Mesodermal cell (in vitro differentiated cells): ENCODE measurements around the gene BCL7C.

Source experiments
- H3K27ac ChIP-seq: 2 replicates; pipeline ENCODE4 v1.7.0; 2013; ENCODE audit warnings: mild to moderate bottlenecking, low read depth, low read length, moderate library complexity; ENCODE audit not compliant: severe bottlenecking
- H3K36me3 ChIP-seq: 2 replicates; pipeline ENCODE4 v1.7.1; 2013; ENCODE audit warnings: mild to moderate bottlenecking, low read length, moderate library complexity; ENCODE audit not compliant: control insufficient read depth, insufficient read depth
- H3K4me1 ChIP-seq: one replicate; pipeline ENCODE4 v1.7.1; 2013; ENCODE audit warnings: mild to moderate bottlenecking, low read length; ENCODE audit not compliant: insufficient read depth, control insufficient read depth, poor library complexity, severe bottlenecking
- H3K4me3 ChIP-seq: 2 replicates; pipeline ENCODE4 v1.7.0; 2013; ENCODE audit warnings: low read length, control low read depth, mild to moderate bottlenecking; ENCODE audit not compliant: insufficient read depth, poor library complexity, severe bottlenecking; ENCODE audit errors: extremely low read depth
- H3K9me3 ChIP-seq: 2 replicates; pipeline ENCODE4 v1.7.1; 2013; ENCODE audit warnings: mild to moderate bottlenecking, low read length, moderate library complexity; ENCODE audit not compliant: control insufficient read depth
- WGBS, 2 experiments: methylation state at CpG; one replicate each; pipeline ENCODE4 v1.1.5; 2013; ENCODE audit warnings: missing lambda C conversion rate in 2 of 2; ENCODE audit not compliant: insufficient coverage in 2 of 2; 5-methylcytosine and 5-hydroxymethylcytosine counted together

The BCL7C gene

DNA sequence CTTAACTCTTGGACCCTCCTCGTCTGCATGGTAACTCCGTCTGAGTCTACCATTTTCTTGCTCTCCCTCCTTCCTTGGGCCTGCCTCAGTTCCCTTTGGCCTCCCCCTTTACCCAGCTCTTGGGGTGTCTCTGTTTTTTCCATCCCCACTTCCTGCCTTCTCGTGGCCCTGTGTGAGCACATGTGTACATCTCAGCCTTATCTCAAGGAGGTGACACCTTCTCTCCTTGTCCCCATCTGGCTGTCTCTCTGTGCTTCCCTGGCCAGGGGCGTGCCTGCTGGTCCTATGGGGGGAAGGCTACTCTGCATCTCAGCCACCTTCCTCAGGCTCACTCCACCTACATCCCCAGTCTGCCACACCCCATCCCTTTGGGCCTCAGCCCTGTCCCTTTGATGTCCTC lies 9.1 kb upstream of the BCL7C start:
- WGBS, 2 experiments, result 85 to 97% methylated on average over 3 to 4 of the region's 4 CpGs
- no peaks in the 10 kb centered on the region for H3K36me3 ChIP-seq
- no peak overlapping the region for H3K4me3 ChIP-seq
- H3K4me1 ChIP-seq, result peaks cover 5% of the 10 kb centered on the region
- no peaks in the 10 kb centered on the region for H3K9me3 ChIP-seq
- H3K27ac ChIP-seq, result peak overlapping the region; percentile 68

DNA sequence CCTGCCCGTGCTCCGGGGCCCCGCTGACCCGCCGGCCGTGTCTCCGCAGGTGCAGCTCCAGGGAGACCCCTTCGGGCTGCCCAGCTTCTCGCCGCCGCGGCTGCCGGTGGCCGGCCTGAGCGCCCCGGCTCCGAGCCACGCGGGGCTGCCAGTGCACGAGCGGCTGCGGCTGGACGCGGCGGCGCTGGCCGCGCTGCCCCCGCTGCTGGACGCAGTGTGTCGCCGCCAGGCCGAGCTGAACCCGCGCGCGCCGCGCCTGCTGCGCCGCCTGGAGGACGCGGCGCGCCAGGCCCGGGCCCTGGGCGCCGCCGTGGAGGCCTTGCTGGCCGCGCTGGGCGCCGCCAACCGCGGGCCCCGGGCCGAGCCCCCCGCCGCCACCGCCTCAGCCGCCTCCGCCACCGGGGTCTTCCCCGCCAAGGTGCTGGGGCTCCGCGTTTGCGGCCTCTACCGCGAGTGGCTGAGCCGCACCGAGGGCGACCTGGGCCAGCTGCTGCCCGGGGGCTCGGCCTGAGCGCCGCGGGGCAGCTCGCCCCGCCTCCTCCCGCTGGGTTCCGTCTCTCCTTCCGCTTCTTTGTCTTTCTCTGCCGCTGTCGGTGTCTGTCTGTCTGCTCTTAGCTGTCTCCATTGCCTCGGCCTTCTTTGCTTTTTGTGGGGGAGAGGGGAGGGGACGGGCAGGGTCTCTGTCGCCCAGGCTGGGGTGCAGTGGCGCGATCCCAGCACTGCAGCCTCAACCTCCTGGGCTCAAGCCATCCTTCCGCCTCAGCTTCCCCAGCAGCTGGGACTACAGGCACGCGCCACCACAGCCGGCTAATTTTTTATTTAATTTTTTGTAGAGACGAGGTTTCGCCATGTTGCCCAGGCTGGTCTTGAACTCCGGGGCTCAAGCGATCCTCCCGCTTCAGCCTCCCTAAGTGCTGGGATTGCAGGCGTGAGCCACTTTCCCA lies 8.4 kb upstream of the BCL7C start:
- Histone ChIP-seq H3K4me1 (peaks cover 5% of the 10 kb centered on the region), H3K4me3 (peak overlapping the region; percentile 32), H3K9me3 (no peaks in the 10 kb centered on the region), H3K36me3 (no peaks in the 10 kb centered on the region), H3K27ac (peak overlapping the region; percentile 68)
- 12 to 13% methylated on average over 90 to 94 of the region's 99 CpGs for WGBS, 2 experiments

- peaks cover 5% of the 10 kb centered on the region for H3K4me1 ChIP-seq
- H3K36me3 ChIP-seq, result no peaks in the 10 kb centered on the region
- peak overlapping the region; percentile 57 for H3K27ac ChIP-seq
- 36 to 50% methylated on average over 2 to 3 of the region's 6 CpGs for WGBS, 2 experiments
- peak overlapping the region; percentile 32 for H3K4me3 ChIP-seq
- no peaks in the 10 kb centered on the region for H3K9me3 ChIP-seq
These were observed 7.5 kb upstream of the BCL7C start for GRCh38 chr16:30901201-30902028.

DNA sequence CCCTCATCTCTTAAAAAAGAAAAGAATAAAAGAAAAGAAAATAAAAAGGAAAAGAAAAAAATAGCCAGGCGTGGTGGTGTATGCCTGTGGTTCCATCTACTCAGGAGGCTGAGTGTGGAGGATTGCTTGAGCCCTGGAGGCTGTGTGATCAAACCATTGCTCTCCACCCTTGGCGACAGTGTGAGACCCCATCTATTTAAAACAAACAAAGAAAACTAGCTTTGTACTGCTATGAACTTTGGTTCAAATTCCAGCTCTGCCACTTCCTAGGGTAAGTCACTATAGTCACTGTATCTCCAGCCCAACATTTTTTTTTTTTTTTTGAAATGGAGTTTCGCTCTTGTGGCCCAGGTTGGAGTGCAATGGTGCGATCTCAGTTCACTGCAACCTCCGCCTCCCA lies 6.7 kb upstream of the BCL7C start:
- peaks cover 11% of the 10 kb centered on the region for H3K4me1 ChIP-seq

GRCh38 chr16:30899794-30900193 lies 5.9 kb upstream of the BCL7C start:
- Histone ChIP-seq H3K4me3 (no peak overlapping the region), H3K27ac (no peak overlapping the region), H3K4me1 (peaks cover 17% of the 10 kb centered on the region), H3K36me3 (no peaks in the 10 kb centered on the region), H3K9me3 (no peaks in the 10 kb centered on the region)
- WGBS, 2 experiments, result 90% methylated on average over 2 of the region's 2 CpGs; no CpG with 5 or more reads in 1 of the 2 experiments

More for the DNA sequence above, 6.7 kb upstream of the BCL7C start:
- no peak overlapping the region for H3K27ac ChIP-seq
- no peak overlapping the region for H3K4me3 ChIP-seq
- no peaks in the 10 kb centered on the region for H3K9me3 ChIP-seq
- H3K36me3 ChIP-seq, result no peaks in the 10 kb centered on the region
- 91 to 93% methylated on average over 2 to 4 of the region's 5 CpGs for WGBS, 2 experiments

- Histone ChIP-seq H3K36me3 (peaks cover under 1% of the 10 kb centered on the region), H3K9me3 (no peaks in the 10 kb centered on the region), H3K27ac (peak overlapping the region; percentile 98), H3K4me3 (peak overlapping the region; percentile 64), H3K4me1 (peaks cover 17% of the 10 kb centered on the region)
- 21 to 23% methylated on average over 23 to 26 of the region's 31 CpGs for WGBS, 2 experiments
These were observed 3.2 kb upstream of the BCL7C start for GRCh38 chr16:30896889-30897733.

- peaks cover 17% of the 10 kb centered on the region for H3K4me1 ChIP-seq
- no peaks in the 10 kb centered on the region for H3K9me3 ChIP-seq
- H3K27ac ChIP-seq, result peak within 1 kb of the TSS; percentile 98
- peaks cover 7% of the 10 kb centered on the region for H3K36me3 ChIP-seq
- WGBS, 2 experiments, result 1 to 2% methylated on average over 15 to 20 of the region's 31 CpGs
- peak within 1 kb of the TSS; percentile 64 for H3K4me3 ChIP-seq
These were observed 2.5 kb upstream of the BCL7C start, which contains the start of gene CTF1 for GRCh38 chr16:30896261-30896888. CTF1 (plus strand) TSS chr16:30896614; CDS start chr16:30896644, 30 bp downstream.

- WGBS, 2 experiments, result 73 to 79% methylated on average over 24 to 25 of the region's 32 CpGs
- H3K4me3 ChIP-seq, result peak overlapping the region; percentile 64
- no peaks in the 10 kb centered on the region for H3K9me3 ChIP-seq
- peaks cover 10% of the 10 kb centered on the region for H3K36me3 ChIP-seq
- H3K4me1 ChIP-seq, result peaks cover 17% of the 10 kb centered on the region
- H3K27ac ChIP-seq, result peak overlapping the region; percentile 98
These were observed 1.9 kb upstream of the BCL7C start for GRCh38 chr16:30895627-30896260.

DNA sequence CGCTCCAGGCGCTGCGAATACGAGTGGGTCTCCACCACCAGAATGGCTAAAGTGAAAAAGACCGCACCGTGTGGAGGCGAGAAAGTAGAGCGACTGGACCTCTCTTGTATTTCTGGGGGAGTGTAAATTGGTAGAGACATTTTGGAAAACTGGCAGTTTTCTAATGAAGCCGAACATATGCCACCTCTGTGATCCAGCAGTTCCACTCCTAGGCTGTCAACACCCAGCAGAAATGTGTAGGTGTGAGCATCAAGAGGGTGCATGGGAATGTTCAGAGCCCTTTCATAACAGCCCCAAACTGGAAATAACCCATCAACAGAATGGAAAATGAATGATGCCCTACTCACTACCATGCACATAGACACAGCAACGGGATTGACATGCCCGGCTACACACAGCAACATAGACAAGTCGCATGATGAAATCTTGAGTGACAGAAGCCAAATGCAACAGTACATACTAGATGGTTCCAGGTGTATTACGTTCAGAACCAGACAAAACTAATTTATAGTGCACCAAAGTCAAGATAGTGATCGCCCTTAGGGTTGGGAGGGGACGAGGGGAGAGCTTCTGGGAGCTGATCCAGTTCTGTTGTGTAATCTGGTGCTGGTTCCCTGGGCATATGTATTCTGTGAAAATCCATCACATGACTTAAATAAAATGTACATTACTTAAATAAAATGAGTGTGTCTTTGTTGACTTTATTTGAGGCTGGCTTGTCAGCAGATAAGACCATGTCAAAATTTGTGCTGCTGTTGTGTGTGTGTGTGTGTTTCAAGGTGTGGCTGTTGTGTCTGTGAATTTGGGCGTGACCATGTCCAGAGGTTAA lies 877 bp upstream of the BCL7C start:
- H3K36me3 ChIP-seq, result peaks cover 16% of the 10 kb centered on the region
- no peaks in the 10 kb centered on the region for H3K9me3 ChIP-seq
- H3K4me1 ChIP-seq, result peaks cover 17% of the 10 kb centered on the region
- H3K27ac ChIP-seq, result peak overlapping the region; percentile 74
- whole genome bisulfite sequencing, 2 experiments, result 57 to 84% methylated on average over 12 of the region's 16 CpGs
- peak overlapping the region; percentile 67 for H3K4me3 ChIP-seq
